Fibroblast of lung (primary cell): ENCODE data around the gene SYNJ2. TPM values are rescaled to one million over a fixed set of nuclear protein-coding genes. Genes with fewer than 3 reads are reported as not detected.
A peak's percentile ranks its signal among the peaks of the same experiment; 100 is the strongest.

Experiments used
- DNase-seq, 2 donors: peaks; one replicate each; pipeline versions ENCODE4 v3.0.0 to v3.0.0-alpha.2; 2010; ENCODE audit warnings: low read depth in 2 of 2
- H2AFZ ChIP-seq: 2 replicates; pipeline ENCODE4 v1.5.1; 2012; ENCODE audit warnings: low read length, control low read depth, inconsistent platforms
- H3K27ac ChIP-seq: 2 replicates; pipeline ENCODE4 v1.5.1; 2011; ENCODE audit warnings: low read length, control low read depth; ENCODE audit not compliant: insufficient read depth
- H3K27me3 ChIP-seq: 2 replicates; pipeline ENCODE4 v1.5.1; 2011; ENCODE audit warnings: mild to moderate bottlenecking, low read length; ENCODE audit not compliant: control insufficient read depth, insufficient read depth
- H3K36me3 ChIP-seq: 2 replicates; pipeline ENCODE4 v1.5.1; 2011; ENCODE audit warnings: low read length; ENCODE audit not compliant: control insufficient read depth, insufficient read depth
- H3K4me1 ChIP-seq: 2 replicates; pipeline ENCODE4 v1.5.1; 2011; ENCODE audit warnings: low read length; ENCODE audit not compliant: control insufficient read depth, insufficient read depth; ENCODE audit errors: extremely low read depth
- H3K4me2 ChIP-seq: 2 replicates; pipeline ENCODE4 v1.5.1; 2011; ENCODE audit warnings: low read length, control low read depth; ENCODE audit not compliant: insufficient read depth; ENCODE audit errors: extremely low read depth
- H3K4me3 ChIP-seq, 4 experiments: fragments of 200-600 bp in 1 of 4; sonication (generic) in 1 of 4; replicated peaks in 1 of 4; 2 replicates each; pipeline ENCODE4 v1.5.1; 2011 to 2016; ENCODE audit warnings: low read length in 4 of 4, low read depth in 3 of 4, mild to moderate bottlenecking in 3 of 4, control low read depth in 2 of 4, inconsistent platforms in 1 of 4, mixed read lengths in 1 of 4; ENCODE audit not compliant: insufficient read depth in 1 of 4; ENCODE audit errors: control extremely low read depth in 1 of 4
- H3K79me2 ChIP-seq: 2 replicates; pipeline ENCODE4 v1.5.1; 2012; ENCODE audit warnings: mild to moderate bottlenecking, low read length, inconsistent platforms; ENCODE audit not compliant: control insufficient read depth, insufficient read depth
- H3K9ac ChIP-seq: 2 replicates; pipeline ENCODE4 v1.5.1; 2011; ENCODE audit warnings: mild to moderate bottlenecking, low read length, control low read depth; ENCODE audit not compliant: insufficient read depth
- H3K9me3 ChIP-seq: 2 replicates; pipeline ENCODE4 v1.5.1; 2012; ENCODE audit warnings: low read depth, low read length; ENCODE audit not compliant: control insufficient read depth, insufficient read depth
- H4K20me1 ChIP-seq: 2 replicates; pipeline ENCODE4 v1.5.1; 2011; ENCODE audit warnings: low read length; ENCODE audit not compliant: control insufficient read depth, insufficient read depth; ENCODE audit errors: extremely low read depth
- EZH2 ChIP-seq: IDR thresholded peaks from 2 replicates; pipeline ENCODE4 v1.5.1; 2012; ENCODE audit warnings: low read length, control low read depth, mild to moderate bottlenecking; ENCODE audit errors: missing control alignments
- polyA plus RNA-seq, 2 donors: library from polyadenylated mRNA; depleted of rRNA in 1 of 2; stranded (reverse) in 1 of 2; unstranded in 1 of 2; fragments of >200 nt; gene quantifications; 2 replicates each; pipeline ENCODE4 v1.2.1, GENCODE V29; 2011 to 2012; ENCODE audit warnings: missing spikeins in 1 of 2
- total RNA-seq: library from RNA; depleted of rRNA; stranded (reverse); fragments of >200 nt; gene quantifications from 2 replicates; pipeline ENCODE4 v1.2.1, GENCODE V29; 2014
- TF ChIP-seq, protein P1 (sequence below), 2 donors: IDR thresholded peaks in 1 of 2; conservative IDR thresholded peaks in 1 of 2; 1 replicate in 1 of 2; 2 replicates in 1 of 2; pipeline ENCODE4 v1.5.1; 2011 to 2012; ENCODE audit warnings: low read length in 2 of 2, control low read depth in 1 of 2, inconsistent platforms in 1 of 2, low read depth in 1 of 2, mild to moderate bottlenecking in 1 of 2

Gene SYNJ2
- total and polyA plus RNA-seq, 2 donors (not counting 1 experiment from before 2014, with no cell fraction given), result 23.5 to 57.3 TPM

DNA sequence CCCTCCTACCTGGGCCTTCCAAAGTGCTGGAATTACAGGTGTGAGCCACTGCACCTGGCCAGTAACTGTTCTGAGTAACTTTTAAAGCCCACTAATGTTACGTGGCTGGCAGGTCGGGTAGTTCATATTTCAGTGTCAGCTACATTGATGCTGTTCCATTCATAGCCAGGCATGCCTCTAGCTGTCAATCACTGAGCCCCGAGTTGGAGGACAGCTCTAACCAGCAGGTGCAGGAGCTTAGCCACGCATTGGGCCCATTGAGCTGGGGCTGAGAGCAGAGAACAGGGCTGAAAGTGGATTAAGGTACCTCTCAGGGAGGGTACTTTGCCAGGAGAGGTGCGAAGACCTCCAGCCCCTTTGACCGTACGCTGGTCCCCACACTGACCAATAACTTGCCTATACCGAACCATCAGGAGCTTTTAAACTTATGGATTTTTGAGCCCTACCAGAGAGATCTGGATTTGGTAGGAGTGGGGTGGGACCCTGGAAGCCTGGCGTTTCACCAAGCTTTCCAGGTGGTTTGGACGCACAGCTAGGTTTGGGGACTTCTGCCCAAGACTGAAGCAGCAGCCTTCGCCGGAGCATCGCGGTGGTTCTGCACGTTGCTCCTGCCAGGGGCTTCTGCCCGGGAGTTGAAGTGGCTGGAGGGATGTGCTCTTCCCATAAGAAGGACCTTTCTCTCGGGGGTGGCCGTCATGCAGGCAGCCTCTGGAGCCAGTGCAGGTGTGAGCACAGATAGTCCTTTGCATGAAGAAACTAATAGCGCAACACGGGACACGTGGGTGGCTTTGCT, 103.8 kb downstream of the SYNJ2 start:
- H3K36me3 ChIP-seq, result peaks cover 33% of the 10 kb centered on the region
- no peaks in the 10 kb centered on the region for H3K79me2 ChIP-seq
- no peaks in the 10 kb centered on the region for H3K9me3 ChIP-seq
- H3K4me3 ChIP-seq, result no peak overlapping the region
- no peak for DNase-seq
- H3K4me2 ChIP-seq, result no peak overlapping the region
- H2AFZ ChIP-seq, result no peak overlapping the region
- no peaks in the 10 kb centered on the region for H3K27me3 ChIP-seq
- TF ChIP-seq, protein P1, sequence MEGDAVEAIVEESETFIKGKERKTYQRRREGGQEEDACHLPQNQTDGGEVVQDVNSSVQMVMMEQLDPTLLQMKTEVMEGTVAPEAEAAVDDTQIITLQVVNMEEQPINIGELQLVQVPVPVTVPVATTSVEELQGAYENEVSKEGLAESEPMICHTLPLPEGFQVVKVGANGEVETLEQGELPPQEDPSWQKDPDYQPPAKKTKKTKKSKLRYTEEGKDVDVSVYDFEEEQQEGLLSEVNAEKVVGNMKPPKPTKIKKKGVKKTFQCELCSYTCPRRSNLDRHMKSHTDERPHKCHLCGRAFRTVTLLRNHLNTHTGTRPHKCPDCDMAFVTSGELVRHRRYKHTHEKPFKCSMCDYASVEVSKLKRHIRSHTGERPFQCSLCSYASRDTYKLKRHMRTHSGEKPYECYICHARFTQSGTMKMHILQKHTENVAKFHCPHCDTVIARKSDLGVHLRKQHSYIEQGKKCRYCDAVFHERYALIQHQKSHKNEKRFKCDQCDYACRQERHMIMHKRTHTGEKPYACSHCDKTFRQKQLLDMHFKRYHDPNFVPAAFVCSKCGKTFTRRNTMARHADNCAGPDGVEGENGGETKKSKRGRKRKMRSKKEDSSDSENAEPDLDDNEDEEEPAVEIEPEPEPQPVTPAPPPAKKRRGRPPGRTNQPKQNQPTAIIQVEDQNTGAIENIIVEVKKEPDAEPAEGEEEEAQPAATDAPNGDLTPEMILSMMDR (conservative IDR thresholded peaks at IDR 0.05 in 1 of 2, IDR thresholded peaks at IDR 0.05 in 1 of 2; ENCODE audit: low read depth in 1 of 2, low read length in 2 of 2), result no peak
- no peak for TF ChIP-seq EZH2
- peaks cover 18% of the 10 kb centered on the region for H3K4me1 ChIP-seq
- no peaks in the 10 kb centered on the region for H4K20me1 ChIP-seq
- no peak overlapping the region for H3K9ac ChIP-seq
- no peak overlapping the region for H3K27ac ChIP-seq

DNA sequence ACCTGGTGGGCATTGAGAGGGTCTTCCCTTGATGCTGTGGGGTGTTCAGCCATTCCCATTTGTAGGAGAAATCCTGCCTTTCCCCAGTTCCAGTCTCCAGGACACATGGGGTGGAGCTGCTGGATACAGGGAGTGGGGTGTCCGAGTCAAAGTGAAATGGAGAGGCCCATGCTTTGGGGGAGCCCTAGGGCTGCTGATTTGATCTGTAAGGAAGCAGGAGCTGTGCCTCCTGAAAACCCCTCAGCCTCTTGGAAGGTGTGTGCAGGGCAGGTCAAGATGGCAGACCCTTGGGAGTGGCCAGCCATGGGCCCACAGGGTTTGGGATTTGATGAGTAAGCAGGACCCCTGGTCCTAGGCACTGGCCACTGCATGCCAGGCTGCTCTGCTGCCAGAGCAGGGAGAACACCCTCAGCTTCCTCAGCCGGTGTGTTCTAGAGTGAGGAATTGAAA, 104.4 kb downstream of the SYNJ2 start:
- Histone ChIP-seq H3K27ac (peak overlapping the region; percentile 8), H3K9me3 (no peaks in the 10 kb centered on the region)
- no peak for DNase-seq

DNA sequence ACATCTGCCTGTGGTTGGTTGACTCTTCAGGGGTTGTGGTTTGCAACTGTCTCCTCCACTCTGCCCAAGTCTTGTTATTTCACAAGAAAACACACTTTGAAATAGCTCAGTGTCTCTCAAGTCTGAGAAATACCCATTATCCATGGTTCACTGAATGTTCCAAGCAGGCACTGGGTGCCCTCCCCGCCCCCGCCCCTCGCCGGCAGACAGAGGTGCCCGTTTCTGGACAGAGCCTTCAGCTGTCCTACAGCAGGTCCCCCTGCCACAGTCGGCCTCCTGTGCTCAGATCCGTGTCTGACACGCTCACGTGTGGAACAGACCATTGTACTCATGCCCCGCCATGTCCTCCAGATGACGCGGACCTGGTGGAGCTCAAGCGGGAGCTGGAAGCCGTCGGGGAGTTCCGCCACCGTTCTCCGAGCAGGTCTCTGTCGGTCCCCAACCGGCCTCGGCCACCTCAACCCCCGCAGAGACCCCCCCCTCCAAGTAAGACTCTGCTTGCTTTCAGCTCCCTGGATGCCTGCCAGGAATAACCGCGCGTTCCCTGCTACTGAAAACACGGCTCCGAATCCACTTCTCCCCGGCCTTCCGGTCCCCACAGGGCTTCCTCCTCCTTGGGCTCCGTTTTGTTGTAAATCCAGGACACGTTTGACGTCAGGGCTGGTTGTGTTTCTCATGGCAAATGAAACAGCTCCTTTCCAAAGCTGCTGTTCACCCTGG, 105.0 kb downstream of the SYNJ2 start:
- H3K4me3 ChIP-seq, result no peak overlapping the region
- peaks cover 18% of the 10 kb centered on the region for H3K4me1 ChIP-seq
- H2AFZ ChIP-seq, result no peak overlapping the region
- H3K27me3 ChIP-seq, result no peaks in the 10 kb centered on the region
- no peak overlapping the region for H3K4me2 ChIP-seq
- DNase-seq, result peak; percentile 36 to 73
- no peak overlapping the region for H3K9ac ChIP-seq
- no peak for TF ChIP-seq EZH2
- TF ChIP-seq, protein P1 (conservative IDR thresholded peaks at IDR 0.05 in 1 of 2, IDR thresholded peaks at IDR 0.05 in 1 of 2; ENCODE audit: low read depth in 1 of 2, low read length in 2 of 2), result no peak
- H3K36me3 ChIP-seq, result peaks cover 27% of the 10 kb centered on the region
- no peaks in the 10 kb centered on the region for H3K79me2 ChIP-seq
- peak overlapping the region; percentile 47 for H3K27ac ChIP-seq
- H3K9me3 ChIP-seq, result no peaks in the 10 kb centered on the region
- H4K20me1 ChIP-seq, result no peaks in the 10 kb centered on the region

More for the DNA sequence above, 104.4 kb downstream of the SYNJ2 start:
- Histone ChIP-seq H3K27me3 (no peaks in the 10 kb centered on the region), H3K4me3 (no peak overlapping the region), H3K36me3 (peaks cover 29% of the 10 kb centered on the region), H2AFZ (no peak overlapping the region), H3K4me1 (peaks cover 18% of the 10 kb centered on the region), H4K20me1 (no peaks in the 10 kb centered on the region), H3K9ac (no peak overlapping the region), H3K4me2 (no peak overlapping the region), H3K79me2 (no peaks in the 10 kb centered on the region)
- TF ChIP-seq, protein P1 (conservative IDR thresholded peaks at IDR 0.05 in 1 of 2, IDR thresholded peaks at IDR 0.05 in 1 of 2; ENCODE audit: low read depth in 1 of 2, low read length in 2 of 2), result no peak
- TF ChIP-seq EZH2, result no peak
